Vagina (tissue), 2 donors: ENCODE results near the gene MT1M. TPM values are rescaled to one million over a fixed set of nuclear protein-coding genes. Genes with fewer than 3 reads are reported as not detected.

Experiments
- DNase-seq, 2 donors: peaks; one replicate each; pipeline ENCODE4 v3.0.0-alpha.2; 2017; ENCODE audit errors: extremely low spot score in 2 of 2
- H3K27ac ChIP-seq: fragments of 200-600 bp; sonication (generic); one replicate; pipeline ENCODE4 v1.5.1; 2019
- H3K27me3 ChIP-seq: fragments of 200-600 bp; sonication (generic); one replicate; pipeline ENCODE4 v1.5.1; 2019
- H3K36me3 ChIP-seq, 2 donors: fragments of 200-600 bp; sonication (generic); one replicate each; pipeline ENCODE4 v1.5.1; 2017 to 2019
- H3K4me1 ChIP-seq: fragments of 200-600 bp; sonication (generic); one replicate; pipeline ENCODE4 v1.5.1; 2019
- H3K4me3 ChIP-seq, 2 donors: fragments of 200-600 bp; sonication (generic); 1 replicate in 1 of 2; 2 replicates in 1 of 2; pipeline ENCODE4 v1.5.1; 2016 to 2019
- H3K9me3 ChIP-seq: fragments of 200-600 bp; sonication (generic); one replicate; pipeline ENCODE4 v1.5.1; 2019
- POLR2A ChIP-seq, 2 donors: fragments of 450-650 bp; IDR thresholded peaks; one replicate each; pipeline ENCODE4 v1.6.1; 2017; ENCODE audit warnings: antibody characterized with exemption in 2 of 2, mild to moderate bottlenecking in 2 of 2, moderate library complexity in 2 of 2
- POLR2AphosphoS5 ChIP-seq, 2 donors: sonication (generic); formaldehyde crosslinking; IDR thresholded peaks; one replicate each; pipeline ENCODE4 v1.9.0; 2017; ENCODE audit warnings: antibody characterized with exemption in 2 of 2, mild to moderate bottlenecking in 2 of 2, low read depth in 1 of 2; ENCODE audit not compliant: insufficient read depth in 1 of 2
- intact Hi-C: fragments of 100-400 bp; cut with DNase I; formaldehyde crosslinking; loops from one replicate; pipeline ENCODE4 v1.15.1; 2023
- total RNA-seq: library from RNA; depleted of rRNA; stranded (reverse); fragments of >200 nt; gene quantifications from one replicate; pipeline ENCODE4 v1.2.3, GENCODE V29; 2016
- TF ChIP-seq, protein P1 (sequence below), 3 experiments: fragments of 450-650 bp in 2 of 3; fragments of 200-600 bp in 1 of 3; sonication (generic) in 1 of 3; IDR thresholded peaks; one replicate each; pipeline ENCODE4 v1.5.1; 2017 to 2019; ENCODE audit warnings: antibody characterized with exemption in 3 of 3, mild to moderate bottlenecking in 2 of 3, moderate library complexity in 2 of 3

Gene MT1M
- total RNA-seq, 1 donor from 2014 or later, result 63.3 TPM

DNA sequence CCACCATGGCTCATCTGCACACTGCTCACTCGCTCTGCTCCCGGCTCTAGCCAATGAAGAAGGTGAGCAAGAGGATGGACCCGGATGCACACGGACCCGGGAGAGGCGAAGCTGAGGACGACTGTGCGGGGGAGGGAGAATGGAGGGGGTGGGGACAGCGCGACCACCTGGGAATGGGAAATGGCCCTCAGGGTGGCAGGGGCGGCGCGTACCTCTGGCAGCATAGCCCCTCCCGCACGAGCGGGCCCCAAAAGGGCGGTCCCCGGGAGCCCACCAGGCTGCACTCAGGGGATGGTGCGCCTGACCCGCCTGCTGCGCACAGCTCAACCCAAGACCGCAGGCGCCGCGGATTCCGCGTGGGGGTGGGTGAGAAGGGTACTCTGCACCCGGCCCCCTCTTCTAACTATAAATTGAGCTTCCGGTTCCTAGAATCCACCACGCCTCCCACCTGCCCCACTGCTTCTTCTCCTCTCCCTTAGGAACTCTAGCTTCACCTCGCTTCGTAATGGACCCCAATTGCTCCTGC, 43.3 kb downstream of the MT1M start:
- no peak for DNase-seq
- no peaks in the 10 kb centered on the region for H3K27me3 ChIP-seq
- H3K4me1 ChIP-seq, result peaks cover 10% of the 10 kb centered on the region
- TF ChIP-seq POLR2AphosphoS5 (IDR thresholded peaks at IDR 0.05; ENCODE audit: insufficient read depth in 1 of 2, low read depth in 1 of 2) (no peak), POLR2A (IDR thresholded peaks at IDR 0.05) (no peak)
- TF ChIP-seq, protein P1, sequence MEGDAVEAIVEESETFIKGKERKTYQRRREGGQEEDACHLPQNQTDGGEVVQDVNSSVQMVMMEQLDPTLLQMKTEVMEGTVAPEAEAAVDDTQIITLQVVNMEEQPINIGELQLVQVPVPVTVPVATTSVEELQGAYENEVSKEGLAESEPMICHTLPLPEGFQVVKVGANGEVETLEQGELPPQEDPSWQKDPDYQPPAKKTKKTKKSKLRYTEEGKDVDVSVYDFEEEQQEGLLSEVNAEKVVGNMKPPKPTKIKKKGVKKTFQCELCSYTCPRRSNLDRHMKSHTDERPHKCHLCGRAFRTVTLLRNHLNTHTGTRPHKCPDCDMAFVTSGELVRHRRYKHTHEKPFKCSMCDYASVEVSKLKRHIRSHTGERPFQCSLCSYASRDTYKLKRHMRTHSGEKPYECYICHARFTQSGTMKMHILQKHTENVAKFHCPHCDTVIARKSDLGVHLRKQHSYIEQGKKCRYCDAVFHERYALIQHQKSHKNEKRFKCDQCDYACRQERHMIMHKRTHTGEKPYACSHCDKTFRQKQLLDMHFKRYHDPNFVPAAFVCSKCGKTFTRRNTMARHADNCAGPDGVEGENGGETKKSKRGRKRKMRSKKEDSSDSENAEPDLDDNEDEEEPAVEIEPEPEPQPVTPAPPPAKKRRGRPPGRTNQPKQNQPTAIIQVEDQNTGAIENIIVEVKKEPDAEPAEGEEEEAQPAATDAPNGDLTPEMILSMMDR (IDR thresholded peaks at IDR 0.05), result no peak
- intact Hi-C loops, result no loop called here
- H3K27ac ChIP-seq, result no peak overlapping the region
- H3K9me3 ChIP-seq, result no peaks in the 10 kb centered on the region
- H3K36me3 ChIP-seq, result no peaks in the 10 kb centered on the region
- H3K4me3 ChIP-seq, result peak overlapping the region; percentile 3 to 5

DNA sequence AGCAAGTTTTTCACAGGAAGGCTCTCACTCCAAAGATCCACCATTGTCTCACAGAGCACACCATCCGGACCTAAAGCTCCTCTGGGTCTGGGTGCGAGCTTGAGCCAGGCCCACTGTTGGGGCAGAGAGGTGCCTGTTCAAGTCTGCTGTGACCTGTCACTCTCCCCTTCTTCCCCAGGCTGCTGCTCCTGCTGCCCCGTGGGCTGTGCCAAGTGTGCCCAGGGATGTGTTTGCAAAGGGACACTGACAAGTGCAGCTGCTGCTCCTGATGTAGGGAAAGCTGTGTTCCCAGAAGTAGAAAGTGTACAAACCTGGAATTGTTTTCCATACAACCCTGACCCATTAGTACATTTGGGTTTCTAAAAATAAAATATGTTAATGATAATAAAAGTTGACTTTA, 45.0 kb downstream of the MT1M start:
- no peaks in the 10 kb centered on the region for H3K36me3 ChIP-seq
- H3K9me3 ChIP-seq, result no peaks in the 10 kb centered on the region
- intact Hi-C loops, result no loop called here
- no peak overlapping the region for H3K27ac ChIP-seq
- no peak for DNase-seq
- H3K27me3 ChIP-seq, result no peaks in the 10 kb centered on the region
- peaks cover 18% of the 10 kb centered on the region for H3K4me1 ChIP-seq
- H3K4me3 ChIP-seq, result no peak overlapping the region
- TF ChIP-seq, protein P1 (IDR thresholded peaks at IDR 0.05), result no peak
- TF ChIP-seq POLR2AphosphoS5 (IDR thresholded peaks at IDR 0.05; ENCODE audit: insufficient read depth in 1 of 2, low read depth in 1 of 2) (no peak), POLR2A (IDR thresholded peaks at IDR 0.05) (no peak)

DNA sequence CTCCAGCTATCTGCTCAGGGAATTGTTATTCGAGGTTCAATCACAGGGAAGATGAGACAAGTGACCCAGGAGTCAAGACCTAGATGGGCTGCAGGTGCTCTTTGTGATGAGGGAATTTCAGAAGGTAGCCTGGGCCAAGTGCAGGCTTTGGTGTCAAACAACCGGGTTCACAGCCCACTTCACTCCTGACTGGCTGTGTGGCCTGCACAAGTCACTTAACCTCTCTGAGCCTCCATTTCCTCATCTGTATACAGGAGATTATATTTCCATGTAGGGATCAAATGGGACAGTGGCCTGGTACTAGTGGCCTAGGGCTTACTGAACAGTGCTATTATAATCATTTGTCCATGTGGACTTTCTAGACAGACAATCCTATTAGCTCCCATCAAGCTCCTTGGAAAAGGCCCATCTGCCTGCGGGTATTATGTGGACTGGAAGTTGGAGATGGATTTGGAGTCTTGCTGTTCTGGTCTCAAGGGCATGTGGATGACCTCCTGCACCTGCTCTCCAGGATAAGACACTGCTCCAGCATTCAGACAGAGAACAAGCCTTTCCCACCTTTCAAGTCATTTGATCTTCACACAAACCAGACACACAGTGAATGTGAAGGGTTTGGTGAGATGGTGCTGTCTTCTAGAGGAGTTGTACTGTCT, 46.7 kb downstream of the MT1M start:
- intact Hi-C loops, result no loop called here
- Histone ChIP-seq H3K4me1 (peaks cover 34% of the 10 kb centered on the region), H3K27ac (no peak overlapping the region), H3K36me3 (no peaks in the 10 kb centered on the region), H3K27me3 (no peaks in the 10 kb centered on the region), H3K9me3 (no peaks in the 10 kb centered on the region), H3K4me3 (no peak overlapping the region)
- DNase-seq, result no peak
- TF ChIP-seq, protein P1 (IDR thresholded peaks at IDR 0.05), result no peak
- no peak for TF ChIP-seq POLR2A (IDR thresholded peaks at IDR 0.05)
- no peak for TF ChIP-seq POLR2AphosphoS5 (IDR thresholded peaks at IDR 0.05; ENCODE audit: insufficient read depth in 1 of 2, low read depth in 1 of 2)

DNA sequence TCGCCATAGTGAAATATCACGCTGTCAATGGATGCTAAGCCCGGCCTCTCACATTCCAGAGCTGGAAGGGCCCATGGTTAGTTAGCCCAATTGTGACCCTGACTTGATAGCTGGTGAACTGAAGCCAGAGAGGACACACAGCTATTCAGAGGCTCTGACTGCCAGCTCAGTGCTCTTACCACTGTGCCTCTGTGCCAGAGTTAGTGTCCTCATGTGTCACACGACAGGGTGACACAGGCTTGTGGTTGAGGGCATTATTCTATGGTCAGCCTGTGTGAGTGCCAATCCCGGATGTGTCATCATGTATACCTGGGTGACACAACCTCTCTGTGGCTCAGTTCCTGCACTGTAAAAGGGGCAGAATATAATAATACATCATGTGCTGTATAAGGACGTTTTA, 47.4 kb downstream of the MT1M start:
- intact Hi-C loops, result loop anchor here (5.0 kb wide), 1 partner anchor 53 kb away; the partner anchor contains the start of gene MT1E
- Histone ChIP-seq H3K27me3 (no peaks in the 10 kb centered on the region), H3K4me1 (peaks cover 34% of the 10 kb centered on the region), H3K9me3 (no peaks in the 10 kb centered on the region), H3K4me3 (no peak overlapping the region), H3K36me3 (no peaks in the 10 kb centered on the region), H3K27ac (no peak overlapping the region)
- TF ChIP-seq, protein P1 (IDR thresholded peaks at IDR 0.05), result no peak
- TF ChIP-seq POLR2AphosphoS5 (IDR thresholded peaks at IDR 0.05; ENCODE audit: insufficient read depth in 1 of 2, low read depth in 1 of 2), result no peak
- TF ChIP-seq POLR2A (IDR thresholded peaks at IDR 0.05), result no peak
- no peak for DNase-seq
